GM23338 (cell line): ENCODE results near the gene ARMH4. TPM values are rescaled to one million over a fixed set of nuclear protein-coding genes. Genes with fewer than 3 reads are reported as not detected.

Source experiments
- ATAC-seq: fragments of 200-7000 bp; cut with Tn5 transposase; 3 replicates; pipeline ENCODE4 v1.9.1; 2020
- DNase-seq: peaks from one replicate; pipeline ENCODE4 v3.0.0-alpha.2; 2015; ENCODE audit warnings: low spot score
- H2AFZ ChIP-seq: fragments of 200-600 bp; sonication (generic); 2 replicates; pipeline ENCODE4 v1.8.0; 2016; ENCODE audit warnings: antibody characterized with exemption, mild to moderate bottlenecking, moderate library complexity
- H3F3A ChIP-seq: fragments of 200-600 bp; sonication (generic); replicated peaks from 2 replicates; pipeline ENCODE4 v1.8.0; 2017; ENCODE audit warnings: antibody characterized with exemption, mixed run types, low read depth
- H3K27ac ChIP-seq: fragments of 200-600 bp; sonication (generic); 2 replicates; pipeline ENCODE4 v1.6.1; 2016; ENCODE audit warnings: low read depth
- H3K27me3 ChIP-seq: fragments of 200-600 bp; sonication (generic); 2 replicates; pipeline ENCODE4 v1.8.0; 2016; ENCODE audit warnings: mild to moderate bottlenecking, mixed run types, moderate library complexity; ENCODE audit not compliant: insufficient read depth
- H3K36me3 ChIP-seq: fragments of 200-600 bp; sonication (generic); 2 replicates; pipeline ENCODE4 v1.8.0; 2016; ENCODE audit warnings: mild to moderate bottlenecking; ENCODE audit not compliant: insufficient read depth
- H3K4me1 ChIP-seq: fragments of 200-600 bp; sonication (generic); 2 replicates; pipeline ENCODE4 v1.8.0; 2016; ENCODE audit warnings: mild to moderate bottlenecking, moderate library complexity; ENCODE audit not compliant: insufficient read depth
- H3K4me2 ChIP-seq: fragments of 200-600 bp; sonication (generic); 2 replicates; pipeline ENCODE4 v1.7.1; 2017; ENCODE audit warnings: mixed run types
- H3K4me3 ChIP-seq: fragments of 200-600 bp; sonication (generic); 2 replicates; pipeline ENCODE4 v1.6.1; 2016; ENCODE audit warnings: mixed run types
- H3K79me2 ChIP-seq: fragments of 200-600 bp; sonication (generic); replicated peaks from 2 replicates; pipeline ENCODE4 v1.8.0; 2017; ENCODE audit warnings: mild to moderate bottlenecking; ENCODE audit not compliant: insufficient read depth
- H3K9me2 ChIP-seq: fragments of 200-600 bp; sonication (generic); 2 replicates; pipeline ENCODE4 v1.8.0; 2017; ENCODE audit not compliant: insufficient read depth
- H4K20me1 ChIP-seq: fragments of 200-600 bp; sonication (generic); replicated peaks from 2 replicates; pipeline ENCODE4 v1.8.0; 2017; ENCODE audit warnings: mild to moderate bottlenecking; ENCODE audit not compliant: insufficient read depth
- H3K27ac Mint-ChIP-seq: 2 replicates; pipeline ENCODE4 v1.8.0; 2020; ENCODE audit warnings: inconsistent platforms, mild to moderate bottlenecking, moderate library complexity, mixed read lengths
- H3K27me3 Mint-ChIP-seq: 3 replicates; pipeline ENCODE4 v1.8.0; 2022; ENCODE audit warnings: low read depth, mild to moderate bottlenecking, moderate library complexity, mixed read lengths, inconsistent platforms; ENCODE audit not compliant: insufficient read depth, poor library complexity
- H3K36me3 Mint-ChIP-seq: 3 replicates; pipeline ENCODE4 v1.8.0; 2021; ENCODE audit warnings: low read depth, mild to moderate bottlenecking, inconsistent platforms, moderate library complexity, mixed read lengths
- H3K4me1 Mint-ChIP-seq: 3 replicates; pipeline ENCODE4 v1.8.0; 2020; ENCODE audit warnings: mild to moderate bottlenecking, inconsistent platforms, mixed read lengths
- H3K4me3 Mint-ChIP-seq: 3 replicates; pipeline ENCODE4 v1.8.0; 2021; ENCODE audit warnings: moderate library complexity, mild to moderate bottlenecking, inconsistent platforms, mixed read lengths
- H3K9me3 Mint-ChIP-seq: 3 replicates; pipeline ENCODE4 v1.8.0; 2020; ENCODE audit warnings: moderate library complexity, mild to moderate bottlenecking, inconsistent platforms, mixed read lengths
- EZH2 ChIP-seq: fragments of 200-600 bp; sonication (generic); IDR thresholded peaks from one replicate; pipeline ENCODE4 v1.8.0; 2017; ENCODE audit warnings: antibody characterized with exemption, mild to moderate bottlenecking, low read depth; ENCODE audit not compliant: unreplicated experiment
- NANOG ChIP-seq: IDR thresholded peaks from 2 replicates; pipeline ENCODE4 v1.6.1; 2016; ENCODE audit warnings: antibody characterized with exemption, borderline replicate concordance
- POLR2AphosphoS5 ChIP-seq: IDR thresholded peaks from 2 replicates; pipeline ENCODE4 v1.6.1; 2016; ENCODE audit warnings: antibody characterized with exemption, low read depth
- ZNF114 ChIP-seq: fragments of 250-450 bp; sonication (Bioruptor Pico); IDR thresholded peaks from 2 replicates; pipeline ENCODE4 v1.5.0; 2020; ENCODE audit warnings: mild to moderate bottlenecking, moderate library complexity
- ZNF331 ChIP-seq: fragments of 250-450 bp; sonication (Bioruptor Pico); IDR thresholded peaks from 2 replicates; pipeline ENCODE4 v1.5.0; 2020; ENCODE audit warnings: low read depth, mild to moderate bottlenecking, moderate library complexity
- polyA plus RNA-seq: library from polyadenylated mRNA; unstranded; fragments of >200 nt; fragmentation: Nextera tagmentation; extraction: Ambion mirVana; gene quantifications from 2 replicates; pipeline ENCODE4 v1.2.1, GENCODE V29; 2016
- total RNA-seq: library from RNA; depleted of rRNA; stranded (reverse); fragments of >200 nt; shearing (Covaris generic); gene quantifications from 2 replicates; pipeline ENCODE4 v1.2.3, GENCODE V29; 2014
- TF ChIP-seq, protein P1 (sequence below): fragments of 250-450 bp; sonication (Bioruptor Pico); IDR thresholded peaks from 2 replicates; pipeline ENCODE4 v1.5.0; 2020; ENCODE audit warnings: mild to moderate bottlenecking, moderate library complexity
- TF ChIP-seq, protein P2 (sequence below): IDR thresholded peaks from 2 replicates; pipeline ENCODE4 v1.6.1; 2016; ENCODE audit warnings: antibody characterized with exemption

Gene ARMH4
- total and polyA plus RNA-seq, 2 experiments from 2014 or later, result 15.5 to 20.2 TPM

DNA sequence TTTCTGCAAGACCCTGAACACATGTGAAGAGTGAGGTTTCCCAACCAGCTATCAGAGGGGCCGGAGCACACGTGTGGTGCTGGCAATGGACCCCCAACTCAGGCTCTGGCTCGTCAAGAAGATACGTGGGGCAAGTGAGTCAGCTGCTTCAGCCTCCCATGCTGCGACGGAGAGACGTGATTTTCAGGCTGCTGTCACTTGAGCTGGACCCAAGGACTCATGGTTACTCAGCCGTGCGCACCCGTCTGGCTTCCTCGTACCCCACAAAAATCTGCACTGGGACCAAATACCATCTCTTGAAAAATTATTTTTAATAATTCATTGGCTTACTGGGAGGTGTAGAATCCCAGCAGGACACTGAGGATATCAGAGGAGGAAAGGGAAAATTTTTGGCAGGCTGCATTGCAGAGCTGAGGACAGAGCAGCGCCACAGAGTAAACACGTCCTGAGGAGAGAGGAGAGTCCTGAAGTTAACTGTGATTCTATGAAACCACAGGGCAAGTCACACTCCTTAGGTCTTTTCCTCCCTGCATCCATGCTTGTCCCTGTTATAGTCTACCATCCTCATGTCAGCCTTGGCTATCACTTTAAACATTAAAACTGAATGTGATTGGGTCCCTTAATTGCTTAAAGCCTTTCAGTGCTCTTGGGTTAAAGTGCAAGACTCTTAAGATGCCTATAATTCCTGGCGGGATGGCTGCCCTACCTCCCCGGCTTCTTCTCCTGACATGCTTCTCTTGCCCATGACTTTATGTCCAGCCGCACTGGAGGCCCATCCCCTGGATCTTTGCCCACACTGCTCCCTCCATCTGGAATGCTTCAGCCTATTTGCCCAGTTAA, 190.8 kb downstream of the ARMH4 start (continued):
- TF ChIP-seq, protein P1, sequence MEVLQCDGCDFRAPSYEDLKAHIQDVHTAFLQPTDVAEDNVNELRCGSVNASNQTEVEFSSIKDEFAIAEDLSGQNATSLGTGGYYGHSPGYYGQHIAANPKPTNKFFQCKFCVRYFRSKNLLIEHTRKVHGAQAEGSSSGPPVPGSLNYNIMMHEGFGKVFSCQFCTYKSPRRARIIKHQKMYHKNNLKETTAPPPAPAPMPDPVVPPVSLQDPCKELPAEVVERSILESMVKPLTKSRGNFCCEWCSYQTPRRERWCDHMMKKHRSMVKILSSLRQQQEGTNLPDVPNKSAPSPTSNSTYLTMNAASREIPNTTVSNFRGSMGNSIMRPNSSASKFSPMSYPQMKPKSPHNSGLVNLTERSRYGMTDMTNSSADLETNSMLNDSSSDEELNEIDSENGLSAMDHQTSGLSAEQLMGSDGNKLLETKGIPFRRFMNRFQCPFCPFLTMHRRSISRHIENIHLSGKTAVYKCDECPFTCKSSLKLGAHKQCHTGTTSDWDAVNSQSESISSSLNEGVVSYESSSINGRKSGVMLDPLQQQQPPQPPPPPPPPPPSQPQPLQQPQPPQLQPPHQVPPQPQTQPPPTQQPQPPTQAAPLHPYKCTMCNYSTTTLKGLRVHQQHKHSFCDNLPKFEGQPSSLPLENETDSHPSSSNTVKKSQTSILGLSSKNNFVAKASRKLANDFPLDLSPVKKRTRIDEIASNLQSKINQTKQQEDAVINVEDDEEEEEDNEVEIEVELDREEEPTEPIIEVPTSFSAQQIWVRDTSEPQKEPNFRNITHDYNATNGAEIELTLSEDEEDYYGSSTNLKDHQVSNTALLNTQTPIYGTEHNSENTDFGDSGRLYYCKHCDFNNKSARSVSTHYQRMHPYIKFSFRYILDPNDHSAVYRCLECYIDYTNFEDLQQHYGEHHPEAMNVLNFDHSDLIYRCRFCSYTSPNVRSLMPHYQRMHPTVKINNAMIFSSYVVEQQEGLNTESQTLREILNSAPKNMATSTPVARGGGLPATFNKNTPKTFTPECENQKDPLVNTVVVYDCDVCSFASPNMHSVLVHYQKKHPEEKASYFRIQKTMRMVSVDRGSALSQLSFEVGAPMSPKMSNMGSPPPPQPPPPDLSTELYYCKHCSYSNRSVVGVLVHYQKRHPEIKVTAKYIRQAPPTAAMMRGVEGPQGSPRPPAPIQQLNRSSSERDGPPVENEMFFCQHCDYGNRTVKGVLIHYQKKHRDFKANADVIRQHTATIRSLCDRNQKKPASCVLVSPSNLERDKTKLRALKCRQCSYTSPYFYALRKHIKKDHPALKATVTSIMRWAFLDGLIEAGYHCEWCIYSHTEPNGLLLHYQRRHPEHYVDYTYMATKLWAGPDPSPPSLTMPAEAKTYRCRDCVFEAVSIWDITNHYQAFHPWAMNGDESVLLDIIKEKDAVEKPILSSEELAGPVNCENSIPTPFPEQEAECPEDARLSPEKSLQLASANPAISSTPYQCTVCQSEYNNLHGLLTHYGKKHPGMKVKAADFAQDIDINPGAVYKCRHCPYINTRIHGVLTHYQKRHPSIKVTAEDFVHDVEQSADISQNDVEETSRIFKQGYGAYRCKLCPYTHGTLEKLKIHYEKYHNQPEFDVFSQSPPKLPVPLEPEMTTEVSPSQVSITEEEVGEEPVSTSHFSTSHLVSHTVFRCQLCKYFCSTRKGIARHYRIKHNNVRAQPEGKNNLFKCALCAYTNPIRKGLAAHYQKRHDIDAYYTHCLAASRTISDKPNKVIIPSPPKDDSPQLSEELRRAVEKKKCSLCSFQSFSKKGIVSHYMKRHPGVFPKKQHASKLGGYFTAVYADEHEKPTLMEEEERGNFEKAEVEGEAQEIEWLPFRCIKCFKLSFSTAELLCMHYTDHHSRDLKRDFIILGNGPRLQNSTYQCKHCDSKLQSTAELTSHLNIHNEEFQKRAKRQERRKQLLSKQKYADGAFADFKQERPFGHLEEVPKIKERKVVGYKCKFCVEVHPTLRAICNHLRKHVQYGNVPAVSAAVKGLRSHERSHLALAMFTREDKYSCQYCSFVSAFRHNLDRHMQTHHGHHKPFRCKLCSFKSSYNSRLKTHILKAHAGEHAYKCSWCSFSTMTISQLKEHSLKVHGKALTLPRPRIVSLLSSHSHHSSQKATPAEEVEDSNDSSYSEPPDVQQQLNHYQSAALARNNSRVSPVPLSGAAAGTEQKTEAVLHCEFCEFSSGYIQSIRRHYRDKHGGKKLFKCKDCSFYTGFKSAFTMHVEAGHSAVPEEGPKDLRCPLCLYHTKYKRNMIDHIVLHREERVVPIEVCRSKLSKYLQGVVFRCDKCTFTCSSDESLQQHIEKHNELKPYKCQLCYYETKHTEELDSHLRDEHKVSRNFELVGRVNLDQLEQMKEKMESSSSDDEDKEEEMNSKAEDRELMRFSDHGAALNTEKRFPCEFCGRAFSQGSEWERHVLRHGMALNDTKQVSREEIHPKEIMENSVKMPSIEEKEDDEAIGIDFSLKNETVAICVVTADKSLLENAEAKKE, result no peak
- TF ChIP-seq, protein P2, sequence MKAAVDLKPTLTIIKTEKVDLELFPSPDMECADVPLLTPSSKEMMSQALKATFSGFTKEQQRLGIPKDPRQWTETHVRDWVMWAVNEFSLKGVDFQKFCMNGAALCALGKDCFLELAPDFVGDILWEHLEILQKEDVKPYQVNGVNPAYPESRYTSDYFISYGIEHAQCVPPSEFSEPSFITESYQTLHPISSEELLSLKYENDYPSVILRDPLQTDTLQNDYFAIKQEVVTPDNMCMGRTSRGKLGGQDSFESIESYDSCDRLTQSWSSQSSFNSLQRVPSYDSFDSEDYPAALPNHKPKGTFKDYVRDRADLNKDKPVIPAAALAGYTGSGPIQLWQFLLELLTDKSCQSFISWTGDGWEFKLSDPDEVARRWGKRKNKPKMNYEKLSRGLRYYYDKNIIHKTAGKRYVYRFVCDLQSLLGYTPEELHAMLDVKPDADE, result no peak
- TF ChIP-seq ZNF331 (CRISPR knock-in tag) (no peak), NANOG (no peak)

DNA sequence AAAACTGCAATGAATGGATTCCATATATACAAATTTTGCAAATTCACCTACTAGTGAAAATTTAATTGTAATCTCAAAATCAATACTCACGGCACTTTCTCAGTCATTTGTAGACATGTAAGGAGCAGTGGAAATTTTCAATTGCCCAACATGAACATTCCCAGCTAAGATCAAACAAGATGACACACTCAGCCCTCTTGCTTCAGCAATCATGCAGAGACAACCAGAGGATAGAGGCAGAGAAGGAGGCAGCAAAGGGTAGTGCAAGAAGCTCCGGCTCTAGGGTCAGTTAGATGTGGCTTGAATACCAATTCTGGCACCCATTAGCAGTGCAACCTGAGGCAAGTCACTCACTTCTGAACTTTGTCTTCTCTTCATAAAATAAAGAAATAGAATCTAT, 194.6 kb downstream of the ARMH4 start:
- ATAC-seq (no peak), DNase-seq (no peak)
- Histone ChIP-seq H3F3A (no peaks in the 10 kb centered on the region), H3K79me2 (no peaks in the 10 kb centered on the region), H3K27ac (no peak overlapping the region), H3K4me2 (no peak overlapping the region), H3K36me3 (no peaks in the 10 kb centered on the region; the same call in 1 of the 2 replicates), H4K20me1 (no peaks in the 10 kb centered on the region), H3K4me3 (no peak overlapping the region), H2AFZ (no peak overlapping the region), H3K27me3 (no peaks in the 10 kb centered on the region), H3K9me2 (peaks cover 6% of the 10 kb centered on the region; the same call in 1 of the 2 replicates), H3K4me1 (peaks cover 6% of the 10 kb centered on the region)
- peaks cover 10% of the 10 kb centered on the region for H3K27me3 Mint-ChIP-seq
- no peak overlapping the region for H3K27ac Mint-ChIP-seq
- H3K4me3 Mint-ChIP-seq, result no peak overlapping the region
- H3K4me1 Mint-ChIP-seq, result peaks cover 19% of the 10 kb centered on the region
- no peaks in the 10 kb centered on the region for H3K36me3 Mint-ChIP-seq
- H3K9me3 Mint-ChIP-seq, result peaks cover 9% of the 10 kb centered on the region; the same call in 2 of the 3 replicates
- TF ChIP-seq, protein P2, result no peak
- no peak for TF ChIP-seq EZH2
- TF ChIP-seq POLR2AphosphoS5, result no peak
- TF ChIP-seq ZNF114 (CRISPR knock-in tag), result no peak
